Endothelial cell of umbilical vein (primary cell): Measurements from ENCODE around the gene PIGQ. TPM values are rescaled to one million over a fixed set of nuclear protein-coding genes. Genes with fewer than 3 reads are reported as not detected.

ENCODE experiments used
- BruUV-seq: library from RNA; stranded (reverse); fragments of 400-500 nt; replicated peaks from 2 replicates; lab custom pipeline; 2021; lab: Mats Ljungman, UMichigan
- CTCF ChIA-PET: fragments of 300-600, 350-600 bp; sonication (Branson Sonifier 250); formaldehyde crosslinking; loops from one replicate; lab custom pipeline; 2021; ENCODE audit warnings: antibody characterized with exemption, inconsistent platforms; lab: Charles Lee
- POLR2A ChIA-PET: fragments of 300-600, 350-600 bp; sonication (Branson Sonifier 250); formaldehyde crosslinking; loops from one replicate; lab custom pipeline; 2021; ENCODE audit warnings: antibody characterized with exemption, inconsistent platforms; lab: Charles Lee
- DNase-seq: peaks from one replicate; pipeline ENCODE4 v3.0.0-alpha.2; 2011; ENCODE audit warnings: low read depth, low spot score
- FAIRE-seq: peaks from 2 replicates; lab custom pipeline; 2011; peaks lifted over from hg19 to GRCh38; lab: Jason Lieb, UNC
- H2AFZ ChIP-seq: 2 replicates; pipeline ENCODE4 v1.6.0; 2012; ENCODE audit warnings: low read depth, low read length, control low read depth, inconsistent platforms
- H3K27ac ChIP-seq: 2 replicates; pipeline ENCODE4 v1.5.1; 2011; ENCODE audit warnings: low read depth, mild to moderate bottlenecking, control low read depth, low read length, moderate library complexity; ENCODE audit not compliant: insufficient read depth
- H3K27me3 ChIP-seq, 2 experiments: 2 replicates each; pipeline versions ENCODE4 v1.6.0 to v1.6.1; 2011; ENCODE audit warnings: low read length in 2 of 2, mixed read lengths in 1 of 2; ENCODE audit not compliant: control insufficient read depth in 2 of 2, insufficient read depth in 2 of 2
- H3K36me3 ChIP-seq, 2 experiments: 2 replicates in 1 of 2; 3 replicates in 1 of 2; pipeline ENCODE4 v1.5.1; 2011; ENCODE audit warnings: low read length in 2 of 2, mild to moderate bottlenecking in 1 of 2, moderate library complexity in 1 of 2; ENCODE audit not compliant: control insufficient read depth in 2 of 2, insufficient read depth in 2 of 2; ENCODE audit errors: extremely low read depth in 1 of 2
- H3K4me1 ChIP-seq: 3 replicates; pipeline ENCODE4 v1.5.1; 2011; ENCODE audit warnings: mild to moderate bottlenecking, low read length; ENCODE audit not compliant: control insufficient read depth, insufficient read depth; ENCODE audit errors: extremely low read depth
- H3K4me2 ChIP-seq: 2 replicates; pipeline ENCODE4 v1.6.1; 2011; ENCODE audit warnings: low read length, control low read depth, mixed read lengths; ENCODE audit not compliant: insufficient read depth
- H3K4me3 ChIP-seq, 3 experiments: fragments of 200-600 bp in 1 of 3; sonication (generic), shearing (Covaris generic) in 1 of 3; replicated peaks in 1 of 3; 2 replicates each; pipeline ENCODE4 v1.5.1; 2011 to 2016; ENCODE audit warnings: control low read depth in 3 of 3, low read length in 3 of 3, mild to moderate bottlenecking in 2 of 3, inconsistent platforms in 1 of 3, low read depth in 1 of 3, moderate library complexity in 1 of 3; ENCODE audit not compliant: insufficient read depth in 1 of 3
- H3K79me2 ChIP-seq: 2 replicates; pipeline ENCODE4 v1.6.0; 2012; ENCODE audit warnings: low read length, inconsistent platforms; ENCODE audit not compliant: control insufficient read depth, insufficient read depth
- H3K9ac ChIP-seq: replicated peaks from 2 replicates; pipeline ENCODE3; 2011; ENCODE audit warnings: low read length, control low read depth; ENCODE audit not compliant: insufficient read depth; ENCODE audit errors: extremely low read depth
- H3K9me1 ChIP-seq: replicated peaks from 3 replicates; pipeline ENCODE4 v1.6.0; 2011; ENCODE audit warnings: mild to moderate bottlenecking, low read length; ENCODE audit not compliant: control insufficient read depth, insufficient read depth; ENCODE audit errors: extremely low read depth
- H3K9me3 ChIP-seq: replicated peaks from 2 replicates; pipeline ENCODE4 v1.5.1; 2012; ENCODE audit warnings: low read length, inconsistent platforms; ENCODE audit not compliant: control insufficient read depth, insufficient read depth
- H4K20me1 ChIP-seq: replicated peaks from 2 replicates; pipeline ENCODE3; 2011; ENCODE audit warnings: mild to moderate bottlenecking, low read length; ENCODE audit not compliant: control insufficient read depth, insufficient read depth; ENCODE audit errors: extremely low read depth
- EZH2 ChIP-seq: IDR thresholded peaks from 2 replicates; pipeline ENCODE4 v1.6.1; 2012; ENCODE audit warnings: borderline replicate concordance, low read depth, mild to moderate bottlenecking, moderate library complexity, low read length, inconsistent platforms; ENCODE audit not compliant: severe bottlenecking
- MYC ChIP-seq: IDR thresholded peaks from one replicate; pipeline ENCODE4 v1.6.1; 2011; ENCODE audit warnings: mild to moderate bottlenecking, low read depth, low read length
- POLR2A ChIP-seq: IDR thresholded peaks from 2 replicates; pipeline ENCODE4 v1.6.1; 2012; ENCODE audit warnings: low read depth, mild to moderate bottlenecking, control low read depth, low read length
- POLR2AphosphoS5 ChIP-seq: IDR thresholded peaks from 2 replicates; pipeline ENCODE4 v1.6.1; 2012; ENCODE audit warnings: low read depth, mild to moderate bottlenecking, control low read depth, low read length, moderate library complexity; ENCODE audit not compliant: insufficient read depth
- dilution Hi-C: fragments of 300-500 bp; cut with MboI; formaldehyde crosslinking; loops from one replicate; pipeline ENCODE4 v1.15.0; 2019; ENCODE audit warnings: low sequenced_read_pairs; ENCODE audit not compliant: extremely low pct_ligation_motif_present
- intact Hi-C: fragments of 100-400 bp; cut with micrococcal nuclease; formaldehyde crosslinking; loops from one replicate; pipeline ENCODE4 v1.10.0; 2022
- polyA plus RNA-seq, 4 experiments: library from polyadenylated mRNA; depleted of rRNA in 3 of 4; stranded (reverse) in 3 of 4; unstranded in 1 of 4; fragments of >200 nt; gene quantifications; 2 replicates each; pipeline versions ENCODE4 v1.2.1 to v1.2.3, GENCODE V29; 2011 to 2012; ENCODE audit warnings: missing spikeins in 1 of 4
- total RNA-seq: library from RNA; stranded (reverse); gene quantifications from 2 replicates; pipeline ENCODE4 v1.2.3, GENCODE V29; 2021
- TF ChIP-seq, protein P1 (sequence below), 2 donors: IDR thresholded peaks; 1 replicate in 1 of 2; 2 replicates in 1 of 2; pipeline ENCODE4 v1.5.1; 2011; ENCODE audit warnings: low read length in 2 of 2, mild to moderate bottlenecking in 2 of 2, moderate library complexity in 2 of 2, control low read depth in 1 of 2, inconsistent platforms in 1 of 2, low read depth in 1 of 2; ENCODE audit not compliant: insufficient read depth in 1 of 2; ENCODE audit errors: extremely low read depth in 1 of 2

PIGQ gene
- total and polyA plus RNA-seq, 2 donors (not counting 3 experiments of a cell fraction or from before 2014, with no cell fraction given), result 66.9 to 67.7 TPM

DNA sequence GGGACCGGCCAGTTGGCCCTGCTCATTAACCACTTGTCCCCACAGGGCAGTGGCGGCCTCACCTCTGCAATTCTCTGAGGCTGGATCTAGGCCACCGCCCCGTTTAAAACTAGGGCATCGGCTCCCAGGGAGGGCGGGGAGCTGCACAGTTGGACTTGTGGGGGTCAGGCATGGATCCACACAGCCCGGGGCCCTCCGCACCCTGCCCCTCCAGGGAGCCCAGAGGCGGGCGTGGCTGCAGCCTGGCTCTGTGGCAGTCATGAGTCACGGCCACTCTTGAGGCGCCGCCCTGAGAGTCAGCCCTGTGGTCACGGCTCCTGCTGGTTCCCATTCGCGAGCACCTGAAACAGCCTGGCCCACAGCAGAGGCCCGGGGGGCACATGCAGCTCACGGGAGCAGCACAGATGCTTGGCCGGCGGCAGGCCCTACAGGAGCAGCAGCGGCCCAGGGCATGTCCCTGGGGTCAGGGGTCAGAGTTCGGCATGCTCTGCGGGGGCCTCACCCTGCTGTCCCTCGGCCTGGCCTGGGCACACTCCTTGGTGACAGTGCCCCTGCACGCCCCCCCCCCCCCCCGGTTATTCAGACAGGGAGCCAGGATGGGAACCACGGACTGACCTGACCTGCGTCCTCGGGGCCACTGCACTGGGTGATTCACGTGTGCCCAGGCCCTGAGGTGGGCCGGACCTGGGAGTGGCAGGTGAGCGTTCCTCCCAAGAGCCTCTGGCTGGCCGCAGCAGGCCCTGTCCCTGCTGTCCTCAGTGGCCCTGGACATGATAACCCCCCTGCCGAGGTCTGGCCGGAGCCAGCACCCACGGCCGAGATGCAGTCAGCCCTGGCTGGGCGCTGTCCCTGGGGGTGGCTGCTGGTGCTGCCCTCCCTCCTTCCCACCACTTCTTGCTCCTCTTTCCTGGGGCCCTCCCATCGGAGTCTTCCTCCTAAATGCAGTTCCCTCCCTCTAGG lies 34.0 kb upstream of the PIGQ start:
- no peaks in the 10 kb centered on the region for H3K4me1 ChIP-seq
- ChIA-PET POLR2A (no interaction called here), CTCF (no interaction called here)
- no peak overlapping the region for H3K4me2 ChIP-seq
- no peak overlapping the region for H3K9ac ChIP-seq
- FAIRE-seq, result no peak
- no peak for DNase-seq
- no peak for TF ChIP-seq EZH2
- TF ChIP-seq, protein P1, sequence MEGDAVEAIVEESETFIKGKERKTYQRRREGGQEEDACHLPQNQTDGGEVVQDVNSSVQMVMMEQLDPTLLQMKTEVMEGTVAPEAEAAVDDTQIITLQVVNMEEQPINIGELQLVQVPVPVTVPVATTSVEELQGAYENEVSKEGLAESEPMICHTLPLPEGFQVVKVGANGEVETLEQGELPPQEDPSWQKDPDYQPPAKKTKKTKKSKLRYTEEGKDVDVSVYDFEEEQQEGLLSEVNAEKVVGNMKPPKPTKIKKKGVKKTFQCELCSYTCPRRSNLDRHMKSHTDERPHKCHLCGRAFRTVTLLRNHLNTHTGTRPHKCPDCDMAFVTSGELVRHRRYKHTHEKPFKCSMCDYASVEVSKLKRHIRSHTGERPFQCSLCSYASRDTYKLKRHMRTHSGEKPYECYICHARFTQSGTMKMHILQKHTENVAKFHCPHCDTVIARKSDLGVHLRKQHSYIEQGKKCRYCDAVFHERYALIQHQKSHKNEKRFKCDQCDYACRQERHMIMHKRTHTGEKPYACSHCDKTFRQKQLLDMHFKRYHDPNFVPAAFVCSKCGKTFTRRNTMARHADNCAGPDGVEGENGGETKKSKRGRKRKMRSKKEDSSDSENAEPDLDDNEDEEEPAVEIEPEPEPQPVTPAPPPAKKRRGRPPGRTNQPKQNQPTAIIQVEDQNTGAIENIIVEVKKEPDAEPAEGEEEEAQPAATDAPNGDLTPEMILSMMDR (IDR thresholded peaks at IDR 0.05; ENCODE audit: extremely low read depth in 1 of 2, insufficient read depth in 1 of 2, low read depth in 1 of 2, low read length in 2 of 2), result no peak
- intact Hi-C loops, result no loop called here
- H3K79me2 ChIP-seq, result peaks cover 86% of the 10 kb centered on the region
- no peak overlapping the region for H2AFZ ChIP-seq
- no peak overlapping the region for H3K4me3 ChIP-seq
- dilution Hi-C loops, result no loop called here
- peaks cover 1 to 3% of the 10 kb centered on the region in 2 experiments for H3K36me3 ChIP-seq
- no peaks in the 10 kb centered on the region for H4K20me1 ChIP-seq
- H3K9me1 ChIP-seq, result no peaks in the 10 kb centered on the region
- H3K27me3 ChIP-seq, result no peaks in the 10 kb centered on the region
- H3K27ac ChIP-seq, result no peak overlapping the region
- H3K9me3 ChIP-seq, result no peaks in the 10 kb centered on the region
- no TSS peak for BruUV-seq

DNA sequence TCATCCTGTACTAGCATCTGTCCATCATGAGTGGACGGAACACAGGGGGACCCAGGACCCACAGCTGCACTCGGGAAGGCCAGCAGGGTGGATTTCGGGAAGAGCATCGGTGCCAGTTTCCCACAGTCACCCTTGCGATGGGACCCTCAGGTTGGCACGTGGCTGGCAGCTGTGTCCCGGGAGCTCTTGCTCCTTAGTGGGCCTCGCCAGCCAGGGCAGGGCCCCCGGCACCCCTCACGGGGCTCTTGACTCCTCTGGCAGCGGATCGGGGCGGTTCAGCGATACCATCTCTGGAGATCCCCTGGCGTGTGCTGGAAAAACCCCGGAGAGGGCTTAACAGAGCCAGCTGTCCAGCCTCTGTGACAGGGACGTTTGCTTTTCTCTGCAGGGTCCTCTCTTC lies 33.0 kb upstream of the PIGQ start:
- Histone ChIP-seq H3K36me3 (peaks cover 0 to 3% of the 10 kb centered on the region in 2 experiments), H2AFZ (no peak overlapping the region), H3K79me2 (peaks cover 85% of the 10 kb centered on the region), H3K9me3 (no peaks in the 10 kb centered on the region), H4K20me1 (no peaks in the 10 kb centered on the region), H3K4me2 (no peak overlapping the region), H3K9me1 (no peaks in the 10 kb centered on the region), H3K27ac (no peak overlapping the region), H3K9ac (no peak overlapping the region), H3K4me3 (no peak overlapping the region), H3K4me1 (no peaks in the 10 kb centered on the region), H3K27me3 (no peaks in the 10 kb centered on the region)
- FAIRE-seq (no peak), DNase-seq (no peak)
- TF ChIP-seq POLR2A, result no peak
- TF ChIP-seq MYC, result no peak
- TF ChIP-seq POLR2AphosphoS5, result no peak
- intact Hi-C loops (no loop called here), dilution Hi-C loops (no loop called here)
- POLR2A ChIA-PET, result no interaction called here
- BruUV-seq, result no TSS peak
- CTCF ChIA-PET, result no interaction called here
